ENCODE data around the gene CAMK2D.

GRCh38 chr4:113750296-113750695 lies 11.2 kb downstream of the CAMK2D start:
- no peak for TF ChIP-seq EP300 (IDR thresholded peaks at IDR 0.05)
- TF ChIP-seq CTCF (IDR thresholded peaks at IDR 0.05) = no peak
